ENCODE data around the gene FIGNL1. TPM values are rescaled to one million over a fixed set of nuclear protein-coding genes. Genes with fewer than 3 reads are reported as not detected.

Gene FIGNL1
- total RNA-seq, 4 donors from 2014 or later, result 6.6 to 22.8 (median 22.1) TPM

GRCh38 chr7:50456371-50457123 lies 6.4 kb upstream of the FIGNL1 start:
- WGBS, 2 donors, result 74 to 77% methylated on average over 3 of the region's 3 CpGs
- H3K27ac ChIP-seq, result no peak overlapping the region
- H3K9me3 ChIP-seq, result no peaks in the 10 kb centered on the region
- DNase-seq, result no peak
- TF ChIP-seq CTCF (IDR thresholded peaks at IDR 0.05) (no peak), POLR2A (IDR thresholded peaks at IDR 0.05) (no peak)
- no peak overlapping the region for H3K4me3 ChIP-seq
- no peaks in the 10 kb centered on the region for H3K36me3 ChIP-seq
- H3K27me3 ChIP-seq, result no peaks in the 10 kb centered on the region
- intact Hi-C loops (cut with DNase I), result no loop called here
- H3K4me1 ChIP-seq, result no peaks in the 10 kb centered on the region

GRCh38 chr7:50455658-50456057 lies 5.5 kb upstream of the FIGNL1 start:
- H3K4me1 ChIP-seq, result peaks cover 3 to 5% (median 3%) of the 10 kb centered on the region in 3 donors
- no peaks in the 10 kb centered on the region for H3K36me3 ChIP-seq
- H3K27ac ChIP-seq, result no peak overlapping the region
- no peaks in the 10 kb centered on the region for H3K27me3 ChIP-seq
- DNase-seq, result no peak
- no peaks in the 10 kb centered on the region for H3K9me3 ChIP-seq
- H3K4me3 ChIP-seq, result no peak overlapping the region
- intact Hi-C loops (cut with DNase I), result no loop called here
- TF ChIP-seq POLR2A (IDR thresholded peaks at IDR 0.05), result no peak
- no peak for TF ChIP-seq CTCF (IDR thresholded peaks at IDR 0.05)

- DNase-seq, result no peak
- TF ChIP-seq CTCF (IDR thresholded peaks at IDR 0.05), result no peak
- TF ChIP-seq POLR2A (IDR thresholded peaks at IDR 0.05), result no peak
- peaks cover 4 to 8% (median 5%) of the 10 kb centered on the region in 3 donors for H3K4me1 ChIP-seq
- no peak overlapping the region for H3K27ac ChIP-seq
- intact Hi-C loops (cut with DNase I), result no loop called here
- no peaks in the 10 kb centered on the region for H3K9me3 ChIP-seq
- H3K4me3 ChIP-seq, result no peak overlapping the region
- no peaks in the 10 kb centered on the region for H3K27me3 ChIP-seq
- H3K36me3 ChIP-seq, result no peaks in the 10 kb centered on the region
- 53 to 84% methylated on average over 4 to 5 of the region's 5 CpGs for WGBS, 2 donors
Measured at GRCh38 chr7:50454968-50455367, 4.8 kb upstream of the FIGNL1 start.

GRCh38 chr7:50450590-50451032 lies 461 bp upstream of the FIGNL1 start:
- TF ChIP-seq CTCF (IDR thresholded peaks at IDR 0.05), result no peak
- no peak for TF ChIP-seq POLR2A (IDR thresholded peaks at IDR 0.05)
- H3K27ac ChIP-seq, result peak overlapping the region; percentile 87 to 91 (median 90)
- intact Hi-C loops (cut with DNase I), result no loop called here
- H3K4me1 ChIP-seq, result peaks cover 9 to 39% (median 18%) of the 10 kb centered on the region in 3 donors
- 23 to 24% methylated on average over 15 to 21 of the region's 32 CpGs for WGBS, 2 donors
- peak overlapping the region; percentile 70 to 93 (median 78) for H3K4me3 ChIP-seq
- no peaks in the 10 kb centered on the region for H3K9me3 ChIP-seq
- H3K36me3 ChIP-seq, result peaks cover 0 to 14% (median 0%) of the 10 kb centered on the region in 3 donors
- no peaks in the 10 kb centered on the region for H3K27me3 ChIP-seq
- DNase-seq, result no peak

GRCh38 chr7:50449501-50449880 lies 659 bp downstream of the FIGNL1 start:
- intact Hi-C loops (cut with DNase I), result no loop called here
- Histone ChIP-seq H3K9me3 (no peaks in the 10 kb centered on the region), H3K27ac (peak overlapping the region; percentile 87 to 91 (median 90)), H3K36me3 (peaks cover 0 to 23% (median 0%) of the 10 kb centered on the region in 3 donors), H3K4me3 (peak overlapping the region; percentile 70 to 93 (median 78)), H3K27me3 (no peaks in the 10 kb centered on the region), H3K4me1 (peaks cover 9 to 44% (median 19%) of the 10 kb centered on the region in 3 donors)
- WGBS, 2 donors, result 3 to 5% methylated on average over 5 of the region's 5 CpGs
- TF ChIP-seq POLR2A (IDR thresholded peaks at IDR 0.05) (no peak), CTCF (IDR thresholded peaks at IDR 0.05) (no peak)
- DNase-seq, result no peak
